ENCODE results near the gene KIF25.
"Not testable (repeated sequence)": the region's sequence is repeated elsewhere in the genome, so short reads cannot be mapped to it uniquely, and the experiment has no call there.

The KIF25 gene

GRCh38 chr6:168000198-168001028 lies 2.9 kb downstream of the KIF25 start:
- Histone ChIP-seq H3K9me3 (no peaks in the 10 kb centered on the region), H3K27ac (no peak overlapping the region), H3K27me3 (peaks cover 0 to 23% of the 10 kb centered on the region in 2 donors), H3K4me3 (no peak overlapping the region), H3K4me1 (no peaks in the 10 kb centered on the region), H3K36me3 (no peaks in the 10 kb centered on the region)
- TF ChIP-seq, protein P1, sequence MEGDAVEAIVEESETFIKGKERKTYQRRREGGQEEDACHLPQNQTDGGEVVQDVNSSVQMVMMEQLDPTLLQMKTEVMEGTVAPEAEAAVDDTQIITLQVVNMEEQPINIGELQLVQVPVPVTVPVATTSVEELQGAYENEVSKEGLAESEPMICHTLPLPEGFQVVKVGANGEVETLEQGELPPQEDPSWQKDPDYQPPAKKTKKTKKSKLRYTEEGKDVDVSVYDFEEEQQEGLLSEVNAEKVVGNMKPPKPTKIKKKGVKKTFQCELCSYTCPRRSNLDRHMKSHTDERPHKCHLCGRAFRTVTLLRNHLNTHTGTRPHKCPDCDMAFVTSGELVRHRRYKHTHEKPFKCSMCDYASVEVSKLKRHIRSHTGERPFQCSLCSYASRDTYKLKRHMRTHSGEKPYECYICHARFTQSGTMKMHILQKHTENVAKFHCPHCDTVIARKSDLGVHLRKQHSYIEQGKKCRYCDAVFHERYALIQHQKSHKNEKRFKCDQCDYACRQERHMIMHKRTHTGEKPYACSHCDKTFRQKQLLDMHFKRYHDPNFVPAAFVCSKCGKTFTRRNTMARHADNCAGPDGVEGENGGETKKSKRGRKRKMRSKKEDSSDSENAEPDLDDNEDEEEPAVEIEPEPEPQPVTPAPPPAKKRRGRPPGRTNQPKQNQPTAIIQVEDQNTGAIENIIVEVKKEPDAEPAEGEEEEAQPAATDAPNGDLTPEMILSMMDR (IDR thresholded peaks at IDR 0.05) = no peak
- DNase-seq = no peak
- intact Hi-C loops (cut with DNase I; ENCODE audit: low total_unique reads) = no loop called here

DNA sequence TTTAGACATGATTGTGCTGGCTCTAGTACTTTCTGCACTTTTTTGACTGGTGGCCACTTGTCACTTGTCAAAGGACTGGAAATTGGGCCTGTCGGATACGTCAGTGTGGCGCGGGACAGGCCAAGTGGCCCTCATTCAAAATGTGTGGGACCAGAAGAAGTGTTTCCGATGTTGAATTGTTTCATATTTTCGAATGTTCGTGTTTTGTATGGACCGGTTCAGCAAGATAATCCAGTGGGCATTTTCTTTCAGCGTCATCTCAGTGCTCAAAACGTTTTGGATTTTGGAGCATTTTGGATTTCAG lies 3.5 kb downstream of the KIF25 start:
- intact Hi-C loops (cut with DNase I; ENCODE audit: low total_unique reads) = no loop called here
- Histone ChIP-seq H3K4me1 (no peaks in the 10 kb centered on the region), H3K36me3 (no peaks in the 10 kb centered on the region), H3K9me3 (no peaks in the 10 kb centered on the region), H3K27ac (no peak overlapping the region), H3K27me3 (peaks cover 0 to 21% of the 10 kb centered on the region in 2 donors), H3K4me3 (no peak overlapping the region)
- DNase-seq = no peak
- TF ChIP-seq, protein P1 (IDR thresholded peaks at IDR 0.05) = no peak

GRCh38 chr6:168001514-168001913 lies 4.0 kb downstream of the KIF25 start:
- intact Hi-C loops (cut with DNase I; ENCODE audit: low total_unique reads); H3K9me3 ChIP-seq; H3K27ac ChIP-seq; DNase-seq; H3K36me3 ChIP-seq; H3K4me1 ChIP-seq; H3K4me3 ChIP-seq: not testable (repeated sequence)
- peaks cover 0 to 17% of the 10 kb centered on the region in 2 donors for H3K27me3 ChIP-seq

GRCh38 chr6:168002804-168003203 lies 5.3 kb downstream of the KIF25 start:
- intact Hi-C loops (cut with DNase I; ENCODE audit: low total_unique reads) = no loop called here
- no peak for DNase-seq
- no peaks in the 10 kb centered on the region for H3K36me3 ChIP-seq
- peaks cover 0 to 13% of the 10 kb centered on the region in 2 donors for H3K27me3 ChIP-seq
- TF ChIP-seq, protein P1 (IDR thresholded peaks at IDR 0.05) = no peak
- H3K27ac ChIP-seq = no peak overlapping the region
- no peaks in the 10 kb centered on the region for H3K9me3 ChIP-seq
- no peak overlapping the region for H3K4me3 ChIP-seq
- H3K4me1 ChIP-seq = peaks cover 0 to 8% (median 2%) of the 10 kb centered on the region in 4 donors

DNA sequence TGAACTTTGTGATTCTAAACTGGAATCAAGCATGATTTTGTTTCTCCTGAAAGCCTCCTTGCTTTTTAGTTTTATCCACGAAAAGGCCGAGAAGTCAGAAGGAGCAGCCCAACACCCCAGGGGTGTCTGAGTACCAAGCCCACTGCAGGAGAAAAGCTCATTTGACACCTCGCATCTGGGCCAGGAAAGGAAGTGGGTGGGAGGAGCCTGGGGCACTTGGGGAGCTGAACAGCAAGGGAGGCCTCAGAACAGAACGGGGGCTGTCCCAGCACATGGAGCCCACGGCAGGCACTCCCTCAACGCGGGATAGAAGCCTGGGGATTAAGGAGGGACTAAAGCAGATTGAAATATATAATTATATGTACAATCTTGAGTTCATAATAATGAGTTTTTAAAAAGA lies 6.6 kb downstream of the KIF25 start:
- no peak for DNase-seq
- intact Hi-C loops (cut with DNase I; ENCODE audit: low total_unique reads) = no loop called here
- Histone ChIP-seq H3K4me1 (peaks cover 0 to 8% (median 2%) of the 10 kb centered on the region in 4 donors), H3K4me3 (no peak overlapping the region), H3K27ac (no peak overlapping the region), H3K9me3 (peaks cover 0 to 6% (median 0%) of the 10 kb centered on the region in 3 donors), H3K36me3 (no peaks in the 10 kb centered on the region), H3K27me3 (peaks cover 0 to 12% of the 10 kb centered on the region in 2 donors)
- TF ChIP-seq, protein P1 (IDR thresholded peaks at IDR 0.05) = no peak

GRCh38 chr6:168004945-168005344 lies 7.5 kb downstream of the KIF25 start:
- intact Hi-C loops (cut with DNase I; ENCODE audit: low total_unique reads) = no loop called here
- H3K27me3 ChIP-seq = peaks cover 0 to 9% of the 10 kb centered on the region in 2 donors
- no peak for DNase-seq
- TF ChIP-seq, protein P1 (IDR thresholded peaks at IDR 0.05) = no peak
- peaks cover 0 to 8% (median 2%) of the 10 kb centered on the region in 4 donors for H3K4me1 ChIP-seq
- H3K4me3 ChIP-seq = no peak overlapping the region
- peaks cover 0 to 6% (median 0%) of the 10 kb centered on the region in 3 donors for H3K9me3 ChIP-seq
- no peak overlapping the region for H3K27ac ChIP-seq
- no peaks in the 10 kb centered on the region for H3K36me3 ChIP-seq

Data from tibial artery (tissue), 4 donors.